SK-N-SH (cell line): Measurements from ENCODE around the gene ZDHHC7. TPM values are rescaled to one million over a fixed set of nuclear protein-coding genes. Genes with fewer than 3 reads are reported as not detected.

ENCODE experiments used
- CTCF ChIA-PET: fragments of 300-600, 350-600 bp; formaldehyde crosslinking; extraction: SDS; loops from one replicate; lab custom pipeline; 2021; lab: Yijun Ruan, JAX
- POLR2A ChIA-PET: fragments of 350-600 bp; sonication (Branson Sonifier 250); formaldehyde crosslinking; extraction: SDS; loops from one replicate; lab custom pipeline; 2020; ENCODE audit warnings: antibody characterized with exemption, inconsistent platforms; lab: Yijun Ruan, JAX
- DNase-seq: peaks from one replicate; pipeline ENCODE4 v3.0.0; 2012
- H2AFZ ChIP-seq: fragments of 200-600 bp; sonication (generic); 2 replicates; pipeline ENCODE4 v1.8.1; 2016; ENCODE audit warnings: antibody characterized with exemption, mild to moderate bottlenecking, low read depth
- H3F3A ChIP-seq: fragments of 200-600 bp; sonication (generic); replicated peaks from 2 replicates; pipeline ENCODE3; 2016; ENCODE audit warnings: antibody characterized with exemption, mild to moderate bottlenecking; ENCODE audit not compliant: insufficient read depth
- H3K27ac ChIP-seq, 2 experiments: fragments of 200-500 bp in 1 of 2; fragments of 200-600 bp in 1 of 2; sonication (Bioruptor generic) in 1 of 2; sonication (generic), shearing (Covaris generic) in 1 of 2; 2 replicates each; pipeline versions ENCODE4 v1.5.1 to v1.6.1; 2014 to 2016; ENCODE audit warnings: low read depth in 2 of 2, inconsistent platforms in 1 of 2, low read length in 1 of 2, mild to moderate bottlenecking in 1 of 2, mixed read lengths in 1 of 2
- H3K27me3 ChIP-seq: fragments of 200-600 bp; sonication (generic), shearing (Covaris generic); 2 replicates; pipeline ENCODE4 v1.6.1; 2016; ENCODE audit warnings: mixed run types; ENCODE audit not compliant: insufficient read depth
- H3K36me3 ChIP-seq, 2 experiments: fragments of 200-500 bp in 1 of 2; fragments of 200-600 bp in 1 of 2; sonication (Bioruptor generic) in 1 of 2; sonication (generic) in 1 of 2; replicated peaks in 1 of 2; 2 replicates each; pipeline versions ENCODE3 to v1.5.1; 2014 to 2016; ENCODE audit warnings: low read length in 1 of 2, mild to moderate bottlenecking in 1 of 2; ENCODE audit not compliant: insufficient read depth in 2 of 2, control insufficient read depth in 1 of 2
- H3K4me1 ChIP-seq, 2 experiments: fragments of 200-500 bp in 1 of 2; fragments of 200-600 bp in 1 of 2; sonication (Bioruptor generic) in 1 of 2; sonication (generic), shearing (Covaris generic) in 1 of 2; 2 replicates each; pipeline versions ENCODE4 v1.5.1 to v1.6.1; 2014 to 2016; ENCODE audit warnings: low read depth in 1 of 2, low read length in 1 of 2, mixed run types in 1 of 2; ENCODE audit not compliant: insufficient read depth in 2 of 2, control insufficient read depth in 1 of 2
- H3K4me2 ChIP-seq: fragments of 200-600 bp; sonication (generic), shearing (Covaris generic); 2 replicates; pipeline ENCODE4 v1.6.1; 2017; ENCODE audit warnings: mixed run types
- H3K4me3 ChIP-seq, 2 experiments: fragments of 200-500 bp in 1 of 2; fragments of 200-600 bp in 1 of 2; sonication (Bioruptor generic) in 1 of 2; sonication (generic), shearing (Covaris generic) in 1 of 2; 2 replicates each; pipeline versions ENCODE4 v1.5.1 to v1.8.1; 2014 to 2016; ENCODE audit warnings: low read depth in 2 of 2, inconsistent platforms in 1 of 2, low read length in 1 of 2, mild to moderate bottlenecking in 1 of 2, mixed read lengths in 1 of 2, moderate library complexity in 1 of 2
- H3K79me2 ChIP-seq: fragments of 200-600 bp; sonication (generic); 2 replicates; pipeline ENCODE4 v1.8.1; 2017; ENCODE audit warnings: mild to moderate bottlenecking; ENCODE audit not compliant: insufficient read depth
- H3K9ac ChIP-seq: fragments of 200-600 bp; sonication (generic); 2 replicates; pipeline ENCODE4 v1.6.1; 2017; ENCODE audit warnings: mixed run types
- H3K9me2 ChIP-seq: fragments of 200-600 bp; sonication (generic); 2 replicates; pipeline ENCODE4 v1.6.1; 2017; ENCODE audit warnings: mixed run types
- H3K9me3 ChIP-seq: fragments of 200-600 bp; sonication (generic); 2 replicates; pipeline ENCODE4 v1.6.1; 2017; ENCODE audit warnings: mixed run types, mild to moderate bottlenecking, moderate library complexity
- H4K20me1 ChIP-seq: fragments of 200-600 bp; sonication (generic); 2 replicates; pipeline ENCODE4 v1.6.1; 2017; ENCODE audit warnings: mild to moderate bottlenecking, mixed run types; ENCODE audit not compliant: insufficient read depth
- CHD2 ChIP-seq: fragments of 150-350 bp; IDR thresholded peaks from 2 replicates; pipeline ENCODE4 v1.6.1; 2018; ENCODE audit warnings: low read length; ENCODE audit not compliant: partially characterized antibody
- CTCF ChIP-seq: fragments of 200-600 bp; sonication (generic); IDR thresholded peaks from 2 replicates; pipeline ENCODE4 v1.6.1; 2017; ENCODE audit warnings: antibody characterized with exemption, mild to moderate bottlenecking, moderate library complexity
- FOXJ3 ChIP-seq: sonication (generic); formaldehyde crosslinking; IDR thresholded peaks from 2 replicates; pipeline ENCODE4 v1.5.1; 2020; ENCODE audit warnings: mild to moderate bottlenecking, missing genetic modification reagents
- IRF3 ChIP-seq: fragments of 150-350 bp; IDR thresholded peaks from 2 replicates; pipeline ENCODE4 v1.6.1; 2016; ENCODE audit warnings: mild to moderate bottlenecking, low read depth, low read length
- MEF2A ChIP-seq: IDR thresholded peaks from 2 replicates; pipeline ENCODE4 v1.4.0; 2012; ENCODE audit warnings: low read depth, borderline replicate concordance
- NFIC ChIP-seq: IDR thresholded peaks from 2 replicates; pipeline ENCODE4 v1.4.0; 2012; ENCODE audit warnings: borderline replicate concordance
- NRF1 ChIP-seq: IDR thresholded peaks from 2 replicates; pipeline ENCODE4 v1.6.1; 2012; ENCODE audit warnings: low read depth, mild to moderate bottlenecking, low read length
- RAD21 ChIP-seq: IDR thresholded peaks from 2 replicates; pipeline ENCODE4 v1.6.1; 2012; ENCODE audit warnings: mild to moderate bottlenecking, low read length
- RCOR1 ChIP-seq: fragments of 150-350 bp; IDR thresholded peaks from 2 replicates; pipeline ENCODE4 v1.6.1; 2017; ENCODE audit warnings: antibody characterized with exemption, low read length
- RFX5 ChIP-seq: IDR thresholded peaks from 2 replicates; pipeline ENCODE4 v1.6.1; 2012; ENCODE audit warnings: mild to moderate bottlenecking, improper control_type of control experiment, low read length
- SMC3 ChIP-seq: IDR thresholded peaks from 2 replicates; pipeline ENCODE4 v1.6.1; 2012; ENCODE audit warnings: low read depth, low read length, improper control_type of control experiment
- USF2 ChIP-seq: fragments of 150-350 bp; IDR thresholded peaks from 2 replicates; pipeline ENCODE4 v1.6.1; 2017; ENCODE audit warnings: antibody characterized with exemption, low read length, low read depth, borderline replicate concordance
- WGBS: methylation state at CpG from one replicate; pipeline ENCODE4 v1.1.6; 2017; ENCODE audit warnings: low lambda C conversion rate; 5-methylcytosine and 5-hydroxymethylcytosine counted together
- polyA plus RNA-seq, 3 experiments: library from polyadenylated mRNA; depleted of rRNA; stranded (reverse); fragments of >200 nt; gene quantifications; 2 replicates each; pipeline ENCODE4 v1.2.3, GENCODE V29; 2012

ZDHHC7 gene
- polyA plus RNA-seq, 1 of the 3 experiments (the other 2 are of a cell fraction): 114 TPM

- Histone ChIP-seq H3K9me3 (no peaks in the 10 kb centered on the region), H3K4me2 (no peak overlapping the region), H3K9me2 (no peaks in the 10 kb centered on the region), H3K4me1 (peaks cover 2 to 4% of the 10 kb centered on the region in 2 experiments; a peak in 1 of 4 replicates), H3K9ac (no peak overlapping the region), H4K20me1 (no peaks in the 10 kb centered on the region), H3K27me3 (no peaks in the 10 kb centered on the region), H3K4me3 (no peak overlapping the region; a peak in 1 of 4 replicates), H3K36me3 (peaks cover 4 to 21% of the 10 kb centered on the region in 2 experiments), H2AFZ (no peak overlapping the region), H3K79me2 (no peaks in the 10 kb centered on the region), H3K27ac (no peak overlapping the region), H3F3A (peaks cover 4% of the 10 kb centered on the region)
- CTCF ChIA-PET: interaction anchor here (0.6 to 13.4 kb wide), 95 partner anchors 9 to 1014 kb away, joined by 3 to 428 read pairs (median 5); partner anchors contain the start of genes KIAA0513 and ZDHHC7
- WGBS: 21% methylated on average over 11 of the region's 18 CpGs
- POLR2A ChIA-PET: interaction anchor here (0.7 kb wide), 1 partner anchor 41 kb away, joined by 3 read pairs; the partner anchor contains the start of gene ZDHHC7
- DNase-seq: peak; percentile 85
- TF ChIP-seq SMC3 (peak; percentile 86), CHD2 (peak; percentile 25), RAD21 (peak; percentile 90), RFX5 (no peak), CTCF (peak; percentile 97), USF2 (no peak), RCOR1 (no peak), NRF1 (no peak)
These were observed 40.7 kb downstream of the ZDHHC7 start for GRCh38 chr16:84970447-84971127.

- no peak overlapping the region for H2AFZ ChIP-seq
- H3K27ac ChIP-seq: no peak overlapping the region
- no peaks in the 10 kb centered on the region for H3K79me2 ChIP-seq
- no peaks in the 10 kb centered on the region for H3K9me2 ChIP-seq
- H3K9me3 ChIP-seq: no peaks in the 10 kb centered on the region
- H3K9ac ChIP-seq: no peak overlapping the region
- no peak overlapping the region for H3K4me2 ChIP-seq
- peaks cover 2 to 3% of the 10 kb centered on the region in 2 experiments; a peak in 1 of 4 replicates for H3K4me1 ChIP-seq
- no peaks in the 10 kb centered on the region for H4K20me1 ChIP-seq
- ChIA-PET CTCF (interaction anchor here (0.6 to 13.4 kb wide), 11 partner anchors 14 to 241 kb away, joined by 3 to 428 read pairs (median 11); no protein-coding TSS in a partner anchor), POLR2A (no interaction called here)
- H3K27me3 ChIP-seq: no peaks in the 10 kb centered on the region
- H3K4me3 ChIP-seq: no peak overlapping the region
- 74% methylated on average over 16 of the region's 16 CpGs for WGBS
- DNase-seq: no peak
- H3K36me3 ChIP-seq: no peaks in the 10 kb centered on the region
- TF ChIP-seq IRF3 (no peak), FOXJ3 (CRISPR knock-in tag) (no peak), MEF2A (no peak), NFIC (no peak), NRF1 (no peak)
- TF ChIP-seq, all 33 proteins: peak for 0
- no peaks in the 10 kb centered on the region for H3F3A ChIP-seq
These were observed 43.5 kb downstream of the ZDHHC7 start for GRCh38 chr16:84967828-84968227.
